SW480 (cell line): ENCODE results near the gene AIFM1.
A peak's percentile ranks its signal among the peaks of the same experiment; 100 is the strongest.

ENCODE experiments used
- DNase-seq: peaks from one replicate; pipeline ENCODE4 v3.0.0-alpha.2; 2016; ENCODE audit warnings: low spot score

The AIFM1 gene

DNA sequence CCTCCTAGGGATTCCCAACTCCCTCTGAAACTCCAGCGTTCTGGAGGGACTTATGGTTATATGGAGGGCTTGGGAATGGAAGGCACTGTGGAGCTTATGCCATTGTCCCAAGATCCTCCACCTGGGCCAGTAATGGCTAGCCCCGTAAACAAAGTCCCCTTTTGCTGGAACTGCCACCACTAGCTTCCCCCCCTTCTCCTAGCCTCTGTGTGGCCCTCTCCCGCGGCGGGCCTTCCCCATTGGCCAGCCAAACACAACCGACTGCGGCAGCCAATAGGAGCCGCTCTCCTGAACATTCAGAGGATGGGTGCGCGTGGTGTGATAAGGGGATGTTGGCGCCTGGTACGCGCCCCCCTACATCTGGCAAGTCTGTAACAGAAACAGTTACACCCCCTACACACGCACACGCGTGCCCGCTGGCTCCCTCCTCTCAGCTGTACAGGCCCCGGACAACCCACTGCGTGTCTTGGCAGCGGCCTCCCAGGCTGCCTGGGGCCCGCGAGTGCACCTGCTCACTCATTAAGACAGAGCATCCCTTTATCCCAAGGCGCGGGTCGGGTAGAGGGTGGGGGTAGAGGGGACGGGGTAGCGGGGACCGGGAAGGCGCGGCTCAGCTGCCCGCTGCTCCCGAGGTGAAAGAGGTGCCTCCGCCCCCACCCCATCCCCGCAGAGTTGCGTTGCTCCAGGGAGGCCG is 5.3 kb upstream of the AIFM1 start:
- DNase-seq: peak; percentile 58

DNA sequence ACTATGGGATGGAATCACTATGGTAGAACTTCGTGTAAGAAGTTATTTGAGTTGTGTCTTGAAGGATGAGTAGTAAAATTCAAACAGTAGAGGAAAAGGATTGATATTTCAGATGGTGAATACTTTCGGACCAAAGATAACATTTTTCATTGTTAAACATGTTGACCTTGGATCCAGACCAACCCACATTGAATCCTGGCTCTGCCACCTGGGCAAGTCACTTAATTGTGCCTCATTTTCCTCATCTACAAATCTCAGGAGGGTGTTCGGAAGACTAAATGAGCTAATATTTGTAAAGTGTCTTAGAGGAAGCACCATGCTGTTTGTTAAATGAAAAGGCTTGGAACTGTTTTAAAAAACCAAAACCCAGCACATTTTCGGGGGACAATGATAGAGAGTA is 1.4 kb upstream of the AIFM1 start:
- DNase-seq: no peak

DNA sequence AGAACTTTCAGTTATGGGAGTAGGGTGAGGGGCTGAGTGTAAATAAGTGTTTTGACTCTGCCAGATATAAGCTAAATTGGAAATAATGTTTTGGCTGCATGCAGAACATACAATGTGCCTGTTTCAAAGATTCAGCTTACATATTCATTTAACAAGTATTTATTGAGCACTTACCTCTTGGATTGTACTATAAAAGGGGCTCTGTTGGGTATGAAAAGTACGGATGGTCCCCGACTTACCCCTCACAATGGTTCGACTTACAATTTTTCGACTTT is 799 bp upstream of the AIFM1 start:
- no peak for DNase-seq

DNA sequence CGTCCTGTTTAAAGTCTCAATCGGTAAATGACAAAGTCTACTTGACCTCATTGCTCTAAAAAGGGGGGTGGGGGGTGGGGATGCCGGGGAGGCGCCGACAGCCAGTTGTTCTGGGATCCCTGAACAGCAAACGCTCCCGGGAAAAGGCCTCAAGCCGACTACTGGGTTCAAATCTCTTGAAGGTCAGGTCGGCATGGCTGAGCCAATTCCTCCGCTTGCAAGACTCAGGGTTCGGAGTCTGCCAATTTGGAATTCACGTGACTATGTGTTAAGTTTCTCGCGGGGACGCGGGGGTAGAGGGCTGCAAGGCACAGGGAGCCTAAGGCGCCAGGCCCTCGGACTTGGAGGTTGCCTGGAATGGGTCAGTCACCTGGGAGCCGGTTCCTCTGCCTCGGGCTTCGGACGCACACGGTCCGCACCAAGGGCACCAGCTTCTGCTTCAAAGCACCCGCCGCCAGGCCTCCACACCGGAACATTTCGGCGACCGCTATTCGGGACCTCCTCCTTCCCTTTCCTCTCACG is 399 bp downstream of the AIFM1 start:
- DNase-seq: no peak

DNA sequence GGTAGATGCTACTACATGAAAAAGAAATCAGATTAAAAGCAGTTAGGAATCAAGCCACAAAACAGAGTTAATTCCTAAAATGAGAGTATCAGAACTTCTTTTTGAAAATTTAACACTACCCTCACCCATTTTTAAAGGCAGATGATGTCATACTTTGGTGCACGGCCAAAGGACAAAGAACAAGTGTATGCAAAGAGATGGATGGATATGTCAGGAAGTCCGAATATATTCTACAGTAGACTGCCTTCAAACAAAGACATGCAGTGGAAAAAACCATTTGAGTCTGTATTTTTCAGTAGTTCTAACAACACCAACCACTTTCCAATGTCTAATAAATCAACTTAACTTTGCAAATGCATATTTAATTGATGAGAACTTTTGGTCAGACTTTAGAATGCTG is 2.2 kb downstream of the AIFM1 start:
- DNase-seq: no peak

DNA sequence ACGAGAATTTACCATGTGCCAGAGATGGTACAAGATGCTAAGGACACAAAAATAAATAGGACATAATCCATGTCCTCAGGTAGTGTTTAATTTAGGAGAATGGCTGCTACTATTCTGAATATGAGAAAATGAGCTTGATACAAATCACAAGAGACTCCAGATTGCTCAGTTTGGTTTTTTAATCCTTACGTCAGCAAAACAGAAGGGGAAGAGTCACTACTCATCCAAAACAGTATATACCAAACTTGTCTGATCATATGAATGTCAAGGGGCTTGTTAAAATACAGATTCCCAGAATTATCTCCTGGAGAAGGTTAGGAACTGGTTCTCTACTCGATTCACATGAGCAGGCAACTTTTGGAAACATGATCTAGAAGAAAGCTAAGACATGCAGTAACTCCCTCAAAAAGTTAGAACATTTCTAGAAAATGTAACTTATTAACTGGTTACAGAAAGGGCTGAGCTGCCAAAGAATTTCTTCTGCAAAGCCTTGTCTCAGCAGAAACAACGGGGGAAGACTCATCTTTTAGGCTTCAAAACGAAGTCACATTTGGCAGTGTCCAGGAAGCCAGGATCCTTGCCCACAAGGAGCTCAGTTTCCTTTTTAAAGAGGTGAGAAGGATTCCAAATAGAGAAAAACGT is 3.4 kb downstream of the AIFM1 start:
- no peak for DNase-seq

DNA sequence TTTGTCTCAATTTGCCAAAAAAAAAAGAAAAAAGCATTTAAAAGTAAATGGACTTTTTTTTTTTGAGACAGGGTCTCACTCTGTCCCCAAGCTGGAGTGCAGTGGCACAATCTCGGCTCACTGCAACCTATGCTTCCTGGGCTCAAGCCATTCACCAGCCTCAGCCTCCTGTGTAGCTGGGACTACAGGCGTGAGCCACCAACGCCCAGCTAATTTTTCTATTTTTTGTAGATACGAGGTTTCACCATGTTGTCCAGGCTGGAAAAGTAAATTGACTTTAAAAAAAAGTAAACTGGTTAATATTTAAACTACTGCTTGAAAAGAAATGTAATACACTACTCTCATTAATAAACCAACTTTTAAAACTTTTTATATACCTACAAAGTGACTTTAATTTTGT is 5.9 kb downstream of the AIFM1 start:
- DNase-seq: no peak

DNA sequence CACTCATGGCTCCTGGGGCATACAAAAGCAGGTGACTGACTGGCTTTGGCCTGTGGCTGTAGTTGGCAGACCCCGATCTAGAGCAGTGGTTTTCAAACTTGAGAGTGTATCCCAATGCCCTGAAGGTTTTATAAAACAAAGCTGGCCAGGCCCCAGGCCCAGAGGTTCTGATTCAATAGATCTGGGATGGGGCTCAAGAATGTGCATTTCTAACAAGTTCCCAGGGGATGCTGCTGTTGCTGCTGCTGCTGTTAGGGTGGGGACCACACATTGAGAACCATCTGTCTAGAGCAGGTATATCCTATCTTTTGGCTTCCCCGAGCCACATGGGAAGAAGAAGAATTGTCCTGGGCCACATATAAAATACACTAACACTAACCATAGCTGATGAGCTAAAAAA is 7.3 kb downstream of the AIFM1 start:
- no peak for DNase-seq

DNA sequence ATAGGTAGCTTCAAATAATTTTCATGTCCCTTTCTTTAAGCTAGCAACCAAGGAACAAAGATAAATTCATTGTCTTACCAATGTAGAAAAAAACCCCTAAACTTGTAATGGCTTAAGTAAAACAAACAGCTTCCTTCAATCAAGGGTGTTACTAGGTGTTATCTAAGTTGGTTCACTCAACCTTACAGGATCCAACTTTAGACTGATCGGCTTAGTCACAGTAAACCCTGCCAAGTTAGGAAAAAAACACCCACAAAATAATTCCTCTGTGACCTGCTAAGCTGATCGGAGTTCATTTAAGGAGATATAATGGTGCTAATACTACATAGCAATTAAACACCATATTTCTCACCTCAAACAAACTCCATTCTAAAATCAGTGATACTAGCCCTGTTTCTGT is 10.1 kb downstream of the AIFM1 start:
- DNase-seq: no peak

DNA sequence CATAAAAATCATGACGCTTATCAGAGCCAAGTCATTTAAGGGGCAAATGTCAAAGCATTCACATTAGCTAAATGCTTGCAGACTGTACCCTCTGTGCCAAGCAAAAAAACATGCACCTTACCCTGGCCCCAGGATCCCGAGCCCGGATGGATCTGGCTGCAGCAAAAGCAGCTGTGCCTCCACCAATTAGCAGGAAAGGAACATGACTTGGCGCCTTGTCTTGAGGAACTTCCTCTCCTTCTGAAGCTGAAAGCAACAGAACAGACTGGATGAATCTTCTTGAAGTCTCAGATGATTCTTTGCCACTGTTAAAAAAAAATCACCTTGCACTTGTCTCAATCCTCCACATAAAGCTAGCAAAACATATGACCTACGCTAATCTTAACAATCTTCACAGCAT is 18.0 kb downstream of the AIFM1 start:
- no peak for DNase-seq

DNA sequence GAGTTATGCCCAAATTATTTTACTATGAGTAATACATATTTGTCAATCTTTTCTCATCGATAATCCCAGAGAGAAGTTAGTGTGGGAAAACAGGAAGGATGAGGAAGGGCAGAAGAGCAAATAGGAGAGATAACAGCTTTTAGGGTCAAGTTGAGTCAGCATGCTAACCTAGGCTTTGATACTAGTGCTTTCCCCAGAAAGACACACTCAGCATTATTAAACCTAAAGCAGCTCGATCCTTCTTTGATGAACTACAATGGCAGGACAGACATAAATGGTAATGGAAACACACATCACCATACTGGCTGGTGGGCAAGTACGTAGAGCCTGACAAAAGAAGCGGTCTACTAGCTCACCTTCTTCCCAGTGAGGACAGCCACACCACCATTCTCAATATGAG is 20.5 kb downstream of the AIFM1 start:
- DNase-seq: no peak

DNA sequence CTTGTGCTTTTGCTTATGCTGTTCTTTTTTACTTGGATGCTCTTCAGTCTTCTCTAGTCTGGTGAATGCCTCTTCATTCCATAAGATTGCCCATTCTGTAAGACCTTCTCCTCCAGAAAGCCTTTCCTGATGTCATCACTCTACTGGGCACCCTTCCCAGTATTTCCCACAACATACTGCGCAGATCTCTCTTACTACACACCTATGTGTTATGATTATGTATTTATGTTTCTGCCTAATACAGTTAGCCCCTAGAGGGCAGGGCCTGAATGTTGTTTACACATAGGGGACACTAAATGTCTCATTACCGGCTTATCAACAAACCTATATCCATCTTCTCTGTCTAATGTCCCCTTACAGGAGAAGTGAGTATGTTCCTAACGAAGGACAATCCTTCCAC is 21.1 kb downstream of the AIFM1 start:
- DNase-seq: no peak

DNA sequence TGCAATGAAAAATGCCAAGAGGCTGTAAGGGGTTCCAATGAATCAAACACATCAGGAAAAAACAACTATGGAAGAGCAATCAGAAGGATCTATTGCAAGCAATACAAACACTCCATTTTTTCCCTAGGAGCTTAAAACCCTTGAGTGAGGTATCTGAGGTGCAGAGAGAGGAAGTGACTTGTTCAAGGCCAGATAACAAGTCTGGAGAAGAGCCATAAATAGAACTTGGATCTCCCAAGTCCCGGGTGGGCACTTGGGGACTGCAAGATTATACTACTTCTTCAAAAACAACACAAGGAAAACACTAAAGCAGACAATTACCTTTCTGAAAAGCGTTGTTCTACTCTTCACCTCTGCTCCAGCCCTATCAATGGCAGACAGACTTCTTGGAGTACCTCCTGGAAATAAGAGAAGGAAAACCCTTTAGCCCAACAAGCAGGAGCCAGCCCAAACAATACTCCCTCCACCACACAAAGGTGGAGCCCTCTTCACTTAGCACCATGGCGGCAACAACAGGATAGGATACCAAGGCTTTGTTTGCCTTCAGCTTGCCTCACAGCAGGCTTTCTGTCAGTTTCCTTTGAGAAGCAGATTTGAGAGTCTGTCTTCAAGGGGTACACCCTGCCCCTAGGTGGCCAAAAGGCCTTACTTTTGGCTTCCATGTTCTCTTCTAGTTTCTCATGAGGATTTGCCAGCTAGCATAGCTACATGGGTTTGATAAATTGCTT is 26.0 kb downstream of the AIFM1 start:
- no peak for DNase-seq

DNA sequence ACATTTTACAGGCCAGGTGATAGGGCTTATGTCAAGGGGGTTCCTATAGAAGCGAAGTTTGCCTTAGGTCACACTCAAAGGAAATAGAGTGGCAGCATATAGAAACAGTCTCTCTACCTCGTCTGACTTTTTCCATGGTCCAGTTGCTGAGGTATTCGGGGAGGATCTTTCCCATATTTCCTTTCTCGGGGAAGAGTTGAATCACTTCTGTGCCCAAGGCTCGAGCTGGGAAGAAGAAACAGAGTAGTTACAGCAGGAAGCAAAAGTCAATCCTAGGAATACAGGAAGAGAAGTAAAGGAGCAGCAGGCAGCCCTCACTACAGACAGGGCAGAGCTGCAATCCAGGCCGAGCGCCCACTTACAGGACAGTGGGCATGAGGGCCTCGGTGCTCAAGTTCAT is 28.7 kb downstream of the AIFM1 start:
- no peak for DNase-seq

DNA sequence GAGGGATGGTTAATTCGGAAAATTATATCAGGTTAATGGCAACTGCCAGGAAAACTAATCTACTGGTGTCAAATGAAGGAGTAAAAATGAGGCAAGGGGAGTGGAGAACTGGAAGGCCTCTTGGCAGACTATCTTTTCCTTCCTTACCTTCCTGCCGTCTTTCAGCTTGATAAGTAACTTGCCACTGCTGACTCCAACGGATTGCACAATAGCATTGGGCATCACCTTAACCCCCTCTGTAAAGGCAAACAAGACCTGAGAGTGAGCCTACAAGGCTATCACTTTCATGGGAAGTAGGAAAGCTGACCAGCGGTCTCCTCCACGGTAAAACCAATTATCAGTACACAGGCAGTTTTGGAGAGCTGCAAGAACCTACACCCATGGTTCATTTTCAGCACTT is 29.1 kb downstream of the AIFM1 start:
- DNase-seq: no peak

DNA sequence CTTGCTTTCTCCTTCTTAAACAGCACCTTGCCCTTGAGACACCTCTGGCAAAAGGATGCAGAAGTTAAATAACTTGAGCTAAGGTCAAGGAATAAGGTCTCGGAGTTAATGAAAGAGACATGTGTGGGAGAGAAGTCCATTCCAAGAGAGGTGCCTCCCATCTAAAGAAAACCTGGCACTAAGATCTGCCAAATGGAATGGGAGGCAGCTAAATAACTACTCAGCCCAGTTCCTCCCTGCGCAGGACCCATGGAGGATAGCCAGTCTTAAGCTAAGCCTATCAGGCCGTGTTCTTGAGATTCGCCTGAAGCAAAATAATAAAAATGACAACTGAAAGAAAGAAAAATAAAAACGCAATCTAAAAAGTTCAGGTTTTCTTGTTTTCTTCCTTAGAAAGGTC is 34.7 kb downstream of the AIFM1 start:
- DNase-seq: no peak

DNA sequence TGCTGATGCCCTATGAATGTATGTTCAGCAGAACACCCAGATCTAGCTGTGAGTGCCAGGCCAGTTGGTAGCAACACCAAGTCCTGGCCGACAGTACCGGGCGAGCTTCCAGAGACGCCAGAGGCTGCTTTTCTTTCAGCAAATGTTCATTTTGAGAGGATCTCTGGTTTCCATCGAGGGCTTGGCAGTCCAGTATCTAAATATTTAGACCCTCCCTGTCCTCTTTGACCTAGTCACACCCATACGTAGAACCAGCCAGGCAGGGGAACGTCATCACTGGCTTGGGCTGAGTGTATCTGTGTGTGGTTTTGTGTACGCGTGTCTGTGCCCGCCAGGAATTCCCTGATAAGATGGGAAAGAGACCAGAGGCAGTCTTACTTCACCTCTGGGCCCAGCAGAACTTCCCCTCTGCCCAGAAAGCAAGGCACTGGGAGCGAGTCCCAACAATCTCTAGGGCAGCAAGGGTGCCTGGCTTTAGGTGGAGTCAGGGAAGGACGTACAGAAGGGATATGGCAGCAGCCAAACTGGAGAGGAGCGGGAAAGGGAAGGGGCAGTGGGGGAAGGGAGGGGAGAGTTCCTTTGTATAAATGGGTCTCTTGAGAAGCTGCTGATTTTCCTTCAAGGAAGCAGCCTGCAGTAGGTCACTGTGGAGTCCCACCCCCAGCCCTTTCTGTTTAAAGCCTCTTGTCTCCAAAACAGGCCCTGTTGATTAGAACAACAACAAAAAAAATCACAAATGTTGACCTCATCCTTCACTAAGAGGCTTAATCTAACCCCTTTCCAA is 40.4 kb downstream of the AIFM1 start:
- DNase-seq: no peak

DNA sequence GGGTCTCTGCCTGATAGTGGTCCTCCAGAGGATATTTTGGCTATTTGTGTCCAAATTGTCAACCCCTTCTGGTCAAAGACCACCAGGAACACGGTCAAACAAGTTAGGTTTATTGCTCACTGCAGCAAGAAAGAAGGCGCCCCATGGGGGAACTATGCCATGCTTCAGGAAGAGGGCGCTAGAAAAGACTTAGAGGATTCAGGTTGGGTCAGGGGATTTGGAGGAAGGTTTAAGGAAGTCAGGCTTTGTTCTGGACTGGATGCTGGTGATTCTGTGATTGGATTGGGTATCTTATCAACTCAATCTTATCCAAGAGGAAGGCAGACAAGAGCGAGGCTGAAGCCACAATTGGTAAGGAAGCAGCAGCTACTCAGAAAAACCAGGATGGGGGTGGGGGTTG is 41.1 kb downstream of the AIFM1 start:
- DNase-seq: no peak

DNA sequence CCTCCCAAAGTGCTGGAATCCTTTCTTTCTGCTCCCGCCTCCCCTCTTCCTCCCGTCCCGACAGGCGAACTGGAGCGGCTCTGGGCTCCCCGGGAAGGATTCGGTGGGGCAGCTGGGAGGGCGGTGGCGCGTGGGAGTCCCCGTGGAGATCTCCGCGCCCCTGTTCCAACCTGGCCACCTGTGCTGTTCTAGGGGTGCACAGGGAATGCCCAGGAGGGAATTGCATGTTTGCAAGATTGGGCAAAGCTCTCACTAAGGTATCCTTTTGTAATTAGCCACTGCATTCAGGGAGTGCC is 44.2 kb downstream of the AIFM1 start:
- DNase-seq: no peak

DNA sequence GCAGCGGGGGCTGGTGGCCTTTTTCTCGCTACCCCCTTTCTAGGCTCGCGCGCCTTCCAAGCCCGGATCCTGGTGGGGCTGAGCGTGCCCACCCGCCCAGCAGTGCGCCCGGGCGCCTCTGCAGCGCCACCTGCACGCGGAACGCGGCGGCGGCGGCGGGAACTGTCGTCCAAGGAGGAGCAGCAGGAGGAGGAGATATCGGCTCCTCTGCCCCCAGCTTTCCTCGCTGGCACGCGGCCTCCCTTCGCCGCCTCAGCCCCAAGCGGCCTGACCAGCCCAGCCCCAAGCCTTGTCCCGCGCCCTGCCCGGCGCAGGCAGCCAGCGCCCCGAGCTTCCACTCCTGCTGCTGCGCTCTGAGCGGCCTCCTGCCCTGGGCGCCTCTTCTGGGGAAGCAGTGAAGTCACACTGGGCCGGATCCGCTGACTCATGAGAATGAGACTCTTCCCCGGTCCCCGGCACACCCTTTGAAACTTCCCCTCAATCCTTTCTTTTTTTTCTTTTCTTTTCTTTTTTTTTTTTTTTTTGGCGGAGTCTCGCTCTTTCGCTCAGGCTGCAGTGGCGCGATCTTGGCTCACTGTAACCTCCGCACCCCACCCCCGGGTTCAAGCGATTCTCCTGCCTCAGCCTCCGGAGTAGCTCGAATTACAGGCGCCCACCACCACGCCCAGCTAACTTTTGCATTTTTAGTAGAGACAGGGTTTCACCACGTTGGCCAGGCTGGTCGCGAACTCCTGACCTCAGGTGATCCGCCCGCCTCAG is 44.7 kb downstream of the AIFM1 start:
- peak; percentile 69 for DNase-seq

DNA sequence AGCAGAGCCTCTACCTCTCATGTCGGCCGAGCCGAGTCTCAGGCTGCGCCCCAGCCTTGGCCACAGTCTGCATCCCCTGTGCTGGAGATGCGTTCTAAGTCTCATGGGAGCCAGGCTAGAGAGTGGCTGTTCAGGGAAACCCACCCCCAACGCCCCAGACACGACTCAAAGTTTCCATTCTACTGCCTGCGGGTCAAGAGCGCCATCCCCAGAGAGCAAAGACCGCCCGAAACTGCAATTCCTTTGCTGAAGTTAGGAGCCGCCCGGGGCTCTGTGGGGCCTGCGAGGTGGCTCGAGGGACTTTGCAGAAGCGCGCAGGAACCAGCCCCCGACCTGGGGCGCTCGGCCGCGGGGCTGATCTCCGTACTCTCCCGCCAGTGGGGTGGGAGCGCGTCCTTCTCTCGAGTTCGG is 45.3 kb downstream of the AIFM1 start:
- no peak for DNase-seq

DNA sequence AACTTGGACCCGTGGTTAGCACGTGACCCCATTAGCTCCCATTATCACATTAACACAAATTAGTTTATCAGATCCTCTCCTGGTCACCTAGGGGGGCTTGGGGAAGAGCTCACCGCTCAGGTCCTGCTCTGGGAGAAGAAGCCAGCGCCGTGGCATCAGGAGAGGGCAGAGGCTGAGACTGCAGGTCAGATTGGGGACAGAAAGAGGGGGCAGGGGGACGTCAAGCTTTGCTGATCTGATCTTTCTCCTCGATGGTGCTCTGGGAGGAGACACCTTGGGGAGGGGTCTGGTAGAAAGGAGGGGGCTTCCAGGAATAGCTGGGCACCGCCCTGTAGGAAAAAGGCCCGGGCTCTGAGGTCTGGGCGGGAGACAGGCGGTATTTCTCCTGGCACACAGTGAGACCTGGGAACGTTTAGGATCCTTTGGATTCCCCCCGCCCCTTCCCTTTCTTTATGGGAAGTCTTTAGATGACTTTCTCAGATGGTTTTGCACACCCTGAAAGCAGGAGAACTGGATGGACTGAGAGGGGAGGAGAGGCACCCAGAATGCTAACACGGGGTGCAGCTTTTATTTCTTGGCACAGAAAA is 46.2 kb downstream of the AIFM1 start:
- no peak for DNase-seq
